Ovary (tissue), 3 donors: ENCODE results near the gene CCDC106.

ENCODE experiments used
- POLR2A ChIP-seq: fragments of 450-650 bp; IDR thresholded peaks from one replicate; pipeline ENCODE4 v1.6.1; 2017; ENCODE audit warnings: antibody characterized with exemption, mild to moderate bottlenecking, moderate library complexity
- TF ChIP-seq, protein P1 (sequence below), 3 donors: fragments of 450-650 bp in 2 of 3; fragments of 200-600 bp in 1 of 3; IDR thresholded peaks; one replicate each; pipeline versions ENCODE4 v1.5.1 to v1.8.0; 2016 to 2022; ENCODE audit warnings: antibody characterized with exemption in 3 of 3, mild to moderate bottlenecking in 1 of 3
- donor health status: DM: no; HTN: no; CAD: no.

DNA sequence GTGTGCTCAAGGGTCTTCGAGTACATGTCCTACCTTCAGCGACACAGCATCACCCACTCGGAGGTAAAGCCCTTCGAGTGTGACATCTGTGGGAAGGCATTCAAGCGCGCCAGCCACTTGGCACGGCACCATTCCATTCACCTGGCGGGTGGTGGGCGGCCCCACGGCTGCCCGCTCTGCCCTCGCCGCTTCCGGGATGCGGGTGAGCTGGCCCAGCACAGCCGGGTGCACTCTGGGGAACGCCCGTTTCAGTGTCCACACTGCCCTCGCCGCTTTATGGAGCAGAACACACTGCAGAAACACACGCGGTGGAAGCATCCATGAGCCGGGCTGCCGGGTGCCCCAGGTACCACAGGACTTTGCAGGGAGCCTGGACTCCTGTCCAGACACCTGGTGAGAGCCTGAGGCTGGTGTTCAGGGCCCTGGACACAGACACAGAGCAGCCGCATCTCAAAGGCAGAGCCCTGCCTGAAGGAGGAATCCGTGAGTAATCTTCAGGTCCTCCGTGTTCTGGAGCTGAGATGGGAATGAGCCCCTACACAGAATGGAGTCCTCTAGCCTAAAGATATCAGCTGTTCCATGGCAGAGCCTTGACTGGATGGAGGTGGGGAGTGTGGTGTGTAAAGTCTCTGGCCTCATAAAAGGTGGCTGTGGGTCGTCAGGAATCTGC, 3.0 kb upstream of the CCDC106 start:
- TF ChIP-seq, protein P1, sequence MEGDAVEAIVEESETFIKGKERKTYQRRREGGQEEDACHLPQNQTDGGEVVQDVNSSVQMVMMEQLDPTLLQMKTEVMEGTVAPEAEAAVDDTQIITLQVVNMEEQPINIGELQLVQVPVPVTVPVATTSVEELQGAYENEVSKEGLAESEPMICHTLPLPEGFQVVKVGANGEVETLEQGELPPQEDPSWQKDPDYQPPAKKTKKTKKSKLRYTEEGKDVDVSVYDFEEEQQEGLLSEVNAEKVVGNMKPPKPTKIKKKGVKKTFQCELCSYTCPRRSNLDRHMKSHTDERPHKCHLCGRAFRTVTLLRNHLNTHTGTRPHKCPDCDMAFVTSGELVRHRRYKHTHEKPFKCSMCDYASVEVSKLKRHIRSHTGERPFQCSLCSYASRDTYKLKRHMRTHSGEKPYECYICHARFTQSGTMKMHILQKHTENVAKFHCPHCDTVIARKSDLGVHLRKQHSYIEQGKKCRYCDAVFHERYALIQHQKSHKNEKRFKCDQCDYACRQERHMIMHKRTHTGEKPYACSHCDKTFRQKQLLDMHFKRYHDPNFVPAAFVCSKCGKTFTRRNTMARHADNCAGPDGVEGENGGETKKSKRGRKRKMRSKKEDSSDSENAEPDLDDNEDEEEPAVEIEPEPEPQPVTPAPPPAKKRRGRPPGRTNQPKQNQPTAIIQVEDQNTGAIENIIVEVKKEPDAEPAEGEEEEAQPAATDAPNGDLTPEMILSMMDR (IDR thresholded peaks at IDR 0.05), result no peak
- no peak for TF ChIP-seq POLR2A
